ENCODE measurements around the gene MRPL17. TPM values are rescaled to one million over a fixed set of nuclear protein-coding genes. Genes with fewer than 3 reads are reported as not detected.

MRPL17 gene
- total RNA-seq, 1 experiment from 2014 or later, result 77.1 TPM

- no peak for TF ChIP-seq SOX15 (CRISPR knock-in tag; IDR thresholded peaks at IDR 0.05)
- TF ChIP-seq ZNF396 (CRISPR knock-in tag; IDR thresholded peaks at IDR 0.05; ENCODE audit: borderline replicate concordance), result no peak
- TF ChIP-seq NFYB (CRISPR knock-in tag; conservative IDR thresholded peaks at IDR 0.05; ENCODE audit: low read depth), result no peak
- no peak for TF ChIP-seq ZMAT4 (CRISPR knock-in tag; IDR thresholded peaks at IDR 0.05)
- peak; percentile 97 for TF ChIP-seq E2F5 (CRISPR knock-in tag; IDR thresholded peaks at IDR 0.05)
- TF ChIP-seq NFATC4 (CRISPR knock-in tag; IDR thresholded peaks at IDR 0.05), result no peak
- TF ChIP-seq SMAD4 (CRISPR knock-in tag; IDR thresholded peaks at IDR 0.05), result peak; percentile 88; the same call in 1 of the 2 replicates
- TF ChIP-seq TCF7 (CRISPR knock-in tag; IDR thresholded peaks at IDR 0.05; ENCODE audit: low read depth), result no peak
- no peak for TF ChIP-seq ZNF512 (CRISPR knock-in tag; IDR thresholded peaks at IDR 0.05; ENCODE audit: borderline replicate concordance)
- TF ChIP-seq TEAD4 (CRISPR knock-in tag; IDR thresholded peaks at IDR 0.05), result peak; percentile 91
- no peak for TF ChIP-seq ATF2 (CRISPR knock-in tag; IDR thresholded peaks at IDR 0.05; ENCODE audit: borderline replicate concordance, low read depth)
- TF ChIP-seq GABPB1 (CRISPR knock-in tag; IDR thresholded peaks at IDR 0.05), result peak; percentile 61; the same call in 1 of the 2 replicates
- TF ChIP-seq ATF6 (CRISPR knock-in tag; IDR thresholded peaks at IDR 0.05), result no peak
- peak; percentile 98 for TF ChIP-seq ETV6 (CRISPR knock-in tag; IDR thresholded peaks at IDR 0.05)
- TF ChIP-seq KAT7 (CRISPR knock-in tag; IDR thresholded peaks at IDR 0.05; ENCODE audit: borderline replicate concordance), result 0 out of 2 replicates have a peak, but pooled peaks have one; percentile 67
- TF ChIP-seq ATF1 (CRISPR knock-in tag; IDR thresholded peaks at IDR 0.05), result no peak
- no peak for TF ChIP-seq NR1H2 (CRISPR knock-in tag; IDR thresholded peaks at IDR 0.05)
- no peak for TF ChIP-seq FOXJ3 (CRISPR knock-in tag; IDR thresholded peaks at IDR 0.05; ENCODE audit: borderline replicate concordance)
- peak; percentile 94 for TF ChIP-seq JUN (CRISPR knock-in tag; IDR thresholded peaks at IDR 0.05)
- TF ChIP-seq MYBL2 (CRISPR knock-in tag; IDR thresholded peaks at IDR 0.05), result peak; percentile 49; the same call in 1 of the 2 replicates
- no peak for TF ChIP-seq IRF2 (CRISPR knock-in tag; IDR thresholded peaks at IDR 0.05; ENCODE audit: borderline replicate concordance, low read depth)
- no peak; the same call in 1 of the 2 replicates for TF ChIP-seq CBFB (CRISPR knock-in tag; IDR thresholded peaks at IDR 0.05; ENCODE audit: low read depth)
- peak; percentile 88; the same call in 1 of the 2 replicates for TF ChIP-seq ZNF232 (CRISPR knock-in tag; IDR thresholded peaks at IDR 0.05)
- TF ChIP-seq NR2C2 (CRISPR knock-in tag; IDR thresholded peaks at IDR 0.05), result no peak
- TF ChIP-seq PREB (CRISPR knock-in tag; IDR thresholded peaks at IDR 0.05; ENCODE audit: borderline replicate concordance), result no peak
- peak; percentile 97 for TF ChIP-seq TEAD1 (CRISPR knock-in tag; IDR thresholded peaks at IDR 0.05)
- no peak for TF ChIP-seq AFF4 (CRISPR knock-in tag; IDR thresholded peaks at IDR 0.05; ENCODE audit: borderline replicate concordance)
- no peak for TF ChIP-seq MXD4 (CRISPR knock-in tag; IDR thresholded peaks at IDR 0.05; ENCODE audit: borderline replicate concordance)
Measured at GRCh38 chr11:6682936-6683861, at the start of gene MRPL17 (continued).
